Spleen (tissue), 7 donors: ENCODE data around the gene SIGLEC8.

Source experiments
- POLR2A ChIP-seq, 3 donors: fragments of 450-650 bp; IDR thresholded peaks; one replicate each; pipeline ENCODE4 v1.5.1; 2017; ENCODE audit warnings: antibody characterized with exemption in 3 of 3, mild to moderate bottlenecking in 1 of 3
- POLR2AphosphoS5 ChIP-seq, 3 donors: sonication (generic); formaldehyde crosslinking; IDR thresholded peaks; one replicate each; pipeline ENCODE4 v1.5.1; 2017; ENCODE audit warnings: antibody characterized with exemption in 3 of 3
- TF ChIP-seq, protein P1 (sequence below), 11 experiments: fragments of 200-600 bp in 7 of 11; fragments of 450-650 bp in 4 of 11; sonication (generic) in 4 of 11; IDR thresholded peaks in 8 of 11; conservative IDR thresholded peaks in 3 of 11; 1 replicate in 7 of 11; 2 replicates in 4 of 11; pipeline versions ENCODE4 v1.4.0 to v1.8.0; 2016 to 2021; ENCODE audit warnings: antibody characterized with exemption in 11 of 11, inconsistent platforms in 4 of 11, mild to moderate bottlenecking in 1 of 11
- donor health status: DM: no; HTN: no; CAD: no; lungs with moderate emphysema.
- donor health status: DM: no; HTN: no; CAD: no.
- donor health status: DM: no; HTN: no; CAD: no.

DNA sequence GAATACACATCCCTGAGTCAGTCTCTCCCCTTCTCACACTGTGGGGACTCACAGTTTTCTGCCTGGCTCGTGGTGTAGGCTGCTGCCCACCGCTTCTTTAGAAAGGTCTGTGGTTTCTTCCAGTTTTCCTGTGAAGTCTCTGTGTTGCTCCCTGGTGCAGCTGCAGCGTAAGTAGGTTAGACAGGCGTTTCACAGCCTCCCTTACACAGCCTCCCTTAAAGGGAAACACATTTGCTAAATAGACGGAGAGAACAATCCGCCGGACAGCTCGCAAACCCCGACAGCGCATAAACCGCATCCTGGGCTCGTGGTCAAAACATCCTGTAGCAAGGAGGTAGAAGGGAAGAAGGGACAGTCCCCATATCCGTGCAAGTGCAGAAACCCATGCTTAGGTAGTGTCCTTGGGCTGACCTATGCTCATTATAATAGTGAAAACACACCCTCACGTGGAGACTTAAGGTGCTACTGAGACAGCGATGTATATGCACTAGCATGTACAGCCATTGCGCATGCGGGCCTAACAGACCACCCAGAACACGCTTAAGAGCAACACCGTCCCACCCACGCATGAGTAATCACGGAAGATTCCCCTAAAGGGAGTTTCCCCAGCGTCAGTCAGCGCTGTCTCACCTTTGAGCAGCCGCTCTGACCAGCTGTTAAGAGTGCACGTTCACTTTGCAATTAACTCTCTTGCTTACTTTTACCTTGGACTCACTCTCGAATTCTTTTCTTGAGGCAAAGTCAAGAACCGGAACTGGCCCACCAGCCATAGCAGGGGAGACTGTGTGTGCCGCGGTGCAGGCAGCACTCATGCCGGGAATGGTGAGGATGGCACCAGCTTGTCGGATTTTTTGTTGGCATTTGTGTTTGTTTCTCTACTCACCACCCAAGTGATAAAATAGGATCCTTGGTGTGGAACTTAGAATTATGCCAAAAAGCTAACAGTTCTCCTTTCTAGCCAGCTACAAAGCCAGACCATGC is 16.6 kb downstream of the SIGLEC8 start:
- TF ChIP-seq POLR2AphosphoS5 (IDR thresholded peaks at IDR 0.05) (peak in 2 of 3 donors; percentile 60 to 80), POLR2A (IDR thresholded peaks at IDR 0.05) (no peak)
- TF ChIP-seq, protein P1, sequence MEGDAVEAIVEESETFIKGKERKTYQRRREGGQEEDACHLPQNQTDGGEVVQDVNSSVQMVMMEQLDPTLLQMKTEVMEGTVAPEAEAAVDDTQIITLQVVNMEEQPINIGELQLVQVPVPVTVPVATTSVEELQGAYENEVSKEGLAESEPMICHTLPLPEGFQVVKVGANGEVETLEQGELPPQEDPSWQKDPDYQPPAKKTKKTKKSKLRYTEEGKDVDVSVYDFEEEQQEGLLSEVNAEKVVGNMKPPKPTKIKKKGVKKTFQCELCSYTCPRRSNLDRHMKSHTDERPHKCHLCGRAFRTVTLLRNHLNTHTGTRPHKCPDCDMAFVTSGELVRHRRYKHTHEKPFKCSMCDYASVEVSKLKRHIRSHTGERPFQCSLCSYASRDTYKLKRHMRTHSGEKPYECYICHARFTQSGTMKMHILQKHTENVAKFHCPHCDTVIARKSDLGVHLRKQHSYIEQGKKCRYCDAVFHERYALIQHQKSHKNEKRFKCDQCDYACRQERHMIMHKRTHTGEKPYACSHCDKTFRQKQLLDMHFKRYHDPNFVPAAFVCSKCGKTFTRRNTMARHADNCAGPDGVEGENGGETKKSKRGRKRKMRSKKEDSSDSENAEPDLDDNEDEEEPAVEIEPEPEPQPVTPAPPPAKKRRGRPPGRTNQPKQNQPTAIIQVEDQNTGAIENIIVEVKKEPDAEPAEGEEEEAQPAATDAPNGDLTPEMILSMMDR (IDR thresholded peaks at IDR 0.05 in 8 of 11, conservative IDR thresholded peaks at IDR 0.05 in 3 of 11) = peak in 3 of 11 experiments; percentile 11 to 33 (median 29)
